HG03460 (cell line): ENCODE results near the gene TMEM217.

ENCODE experiments used
- ATAC-seq: cut with Tn5 transposase; IDR thresholded peaks from one replicate; pipeline ENCODE4 v1.9.1; 2021; ENCODE audit not compliant: unreplicated experiment

Gene TMEM217

DNA sequence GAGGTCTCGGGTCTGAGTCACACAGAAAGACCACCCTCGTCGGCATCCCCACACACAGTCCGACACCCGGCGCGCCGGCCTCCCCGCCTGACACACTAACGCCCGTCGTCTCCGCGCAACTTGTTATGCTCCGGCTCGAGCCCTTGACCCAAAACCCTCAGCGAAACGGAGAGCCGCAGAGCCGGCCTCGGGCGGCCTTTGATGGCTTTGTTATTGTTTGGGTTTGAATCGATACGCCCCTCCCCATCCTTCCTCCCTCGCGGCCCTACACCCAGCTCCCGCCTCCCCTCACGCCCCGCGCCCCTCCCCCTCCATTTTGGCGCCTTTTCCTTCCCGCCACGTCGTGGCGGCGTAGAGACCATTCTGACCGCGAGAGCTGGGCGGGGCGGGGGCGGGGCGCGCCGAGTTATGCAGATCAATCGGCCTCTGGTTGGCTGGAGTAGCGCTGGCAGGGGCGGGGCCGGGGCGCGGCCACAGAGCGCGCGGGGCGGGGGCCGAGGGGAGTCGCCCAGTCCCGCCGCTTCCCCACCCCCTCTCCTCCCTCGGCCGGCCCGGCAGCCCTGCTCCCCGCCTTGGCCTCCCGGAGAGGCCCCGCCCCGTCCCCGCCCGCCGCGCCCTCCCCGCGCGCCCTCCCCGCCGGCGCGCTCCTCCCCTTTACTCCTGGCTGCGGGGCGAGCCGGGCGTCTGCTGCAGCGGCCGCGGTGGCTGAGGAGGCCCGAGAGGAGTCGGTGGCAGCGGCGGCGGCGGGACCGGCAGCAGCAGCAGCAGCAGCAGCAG lies 88.3 kb downstream of the TMEM217 start, which contains the start of gene PIM1:
Gene PIM1, plus strand, starts transcription at position 657 of the 777 bp plus-strand sequence. CDS start 424 bp downstream, outside the sequence.
- ATAC-seq = peak; percentile 49

DNA sequence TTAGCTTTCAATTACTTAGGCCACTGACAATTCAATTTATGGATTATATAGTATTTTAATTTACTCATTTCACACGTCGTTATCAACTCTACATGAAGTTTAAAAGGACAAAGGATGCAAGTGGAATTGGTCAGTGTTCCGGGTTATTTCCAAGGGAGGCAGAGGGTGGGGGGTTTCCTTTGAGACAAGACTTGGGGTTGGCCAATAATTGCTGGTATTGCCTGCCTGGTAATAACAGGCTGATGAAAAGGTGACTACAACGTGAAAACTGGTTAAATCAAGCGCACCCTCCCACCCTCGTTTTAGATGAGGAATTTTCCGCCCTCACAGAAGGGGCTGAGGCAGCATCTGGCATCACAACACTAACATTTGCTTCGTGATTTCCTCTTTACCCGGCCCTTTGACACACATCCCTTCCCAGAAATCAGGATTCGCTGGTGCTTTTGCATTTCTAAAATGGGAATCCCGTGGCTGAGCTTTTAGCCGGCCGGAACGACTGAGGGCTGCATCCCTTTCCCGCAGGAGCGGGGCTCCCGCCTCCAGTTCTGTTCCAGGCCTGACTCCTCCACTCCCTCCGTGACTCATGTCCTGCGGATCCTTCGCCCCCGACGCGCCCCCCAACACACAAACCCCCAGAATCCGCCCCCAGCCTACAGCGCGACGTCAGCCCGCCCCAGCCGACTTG lies 89.0 kb downstream of the TMEM217 start:
- ATAC-seq = no peak

DNA sequence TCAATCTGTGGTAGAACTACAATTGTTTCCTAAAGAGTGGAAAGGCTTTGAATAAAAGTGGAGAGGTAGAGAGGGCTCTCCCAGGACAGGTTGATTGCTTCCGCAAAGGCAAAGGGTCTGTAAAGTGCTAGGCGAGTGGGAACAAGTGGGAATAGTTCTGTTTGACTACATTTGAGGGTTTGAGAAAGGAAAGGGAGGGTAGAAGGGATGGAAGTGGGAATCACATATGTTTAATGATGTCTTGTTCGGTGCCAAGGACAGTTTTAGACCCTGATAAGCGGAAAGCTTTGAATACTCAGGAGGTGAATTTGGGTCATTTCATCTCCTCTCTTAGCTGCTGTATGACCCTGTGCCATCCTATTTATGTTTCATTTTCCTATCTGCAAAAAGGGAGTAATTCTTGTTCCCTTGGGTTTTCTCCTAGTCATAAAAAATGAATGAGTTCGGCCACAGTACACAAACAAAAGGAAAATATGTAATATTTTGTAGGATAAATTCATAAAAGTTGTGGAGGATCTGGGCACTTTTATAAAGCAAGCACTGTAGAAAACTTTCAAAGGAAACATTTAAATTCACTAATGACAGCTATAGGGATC lies 89.7 kb downstream of the TMEM217 start:
- no peak for ATAC-seq

DNA sequence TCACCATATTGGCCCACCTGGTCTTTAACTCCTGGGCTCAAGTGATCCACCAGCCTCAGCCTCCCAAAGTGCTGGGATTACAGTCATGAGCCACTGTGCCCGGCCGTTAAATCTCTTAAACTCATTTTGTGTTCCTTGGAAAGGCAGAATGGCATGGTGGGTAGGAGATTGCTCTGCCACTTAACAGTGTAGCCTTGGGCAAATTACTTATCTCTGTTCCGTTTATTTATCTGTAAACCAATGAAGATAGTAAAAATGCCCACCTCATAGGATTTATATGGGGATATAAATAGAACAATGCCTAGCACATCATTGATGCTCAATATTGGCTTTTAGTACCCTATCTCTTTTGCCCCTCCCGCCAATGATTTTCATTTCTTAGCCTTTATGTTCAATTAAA lies 95.2 kb downstream of the TMEM217 start:
- ATAC-seq = no peak
